C4-2B (cell line): ENCODE results near the gene MYRFL.

Experiments used
- CTCF ChIP-seq: fragments of 450-650 bp; conservative IDR thresholded peaks from 2 replicates; pipeline ENCODE4 v1.5.1; 2017; ENCODE audit warnings: mild to moderate bottlenecking
- ZFX ChIP-seq: fragments of 450-650 bp; IDR thresholded peaks from 2 replicates; pipeline ENCODE4 v1.6.1; 2017

DNA sequence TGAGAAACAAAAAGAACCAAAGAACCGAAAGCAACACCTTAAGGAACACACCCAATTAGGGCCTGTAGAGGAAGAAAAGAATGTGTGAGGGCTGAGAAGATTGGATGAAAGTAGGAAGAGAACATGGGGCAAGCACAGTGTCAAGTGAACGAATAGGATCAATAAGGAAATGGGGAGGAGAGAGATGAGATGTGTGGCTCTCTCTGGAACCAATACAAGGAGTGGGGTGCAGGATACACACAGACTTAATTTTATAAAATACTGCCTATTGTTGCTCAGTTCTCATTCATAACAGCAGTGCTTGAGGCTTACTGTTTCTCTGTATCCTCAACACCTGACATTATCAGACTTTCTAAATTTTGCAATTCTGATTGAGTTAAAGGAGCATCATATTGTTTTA, 93.3 kb downstream of the MYRFL start:
- TF ChIP-seq CTCF (no peak), ZFX (no peak)
